ENCODE measurements around the gene SNN. TPM values are rescaled to one million over a fixed set of nuclear protein-coding genes. Genes with fewer than 3 reads are reported as not detected.

The SNN gene
- total RNA-seq, 1 experiment from 2014 or later: 12.6 TPM

- Histone ChIP-seq H3K9me3 (ENCODE audit: insufficient read depth, low read depth) (no peaks in the 10 kb centered on the region), H3K4me3 (no peak overlapping the region; the same call in 1 of the 2 replicates), H2AFZ (no peak overlapping the region), H3K27me3 (ENCODE audit: insufficient read depth, low read depth) (no peaks in the 10 kb centered on the region), H3K36me3 (ENCODE audit: low read depth) (no peaks in the 10 kb centered on the region), H3K4me2 (peak overlapping the region; percentile 53), H4K20me1 (ENCODE audit: insufficient read depth) (no peaks in the 10 kb centered on the region), H3K9me2 (ENCODE audit: insufficient read depth) (no peaks in the 10 kb centered on the region), H3K4me1 (replicated peaks; ENCODE audit: insufficient read depth) (peaks cover 49% of the 10 kb centered on the region), H3K27ac (peak overlapping the region; percentile 98), H3K79me2 (ENCODE audit: low read depth) (no peaks in the 10 kb centered on the region), H3F3A (ENCODE audit: insufficient read depth, low read depth) (peaks cover 25% of the 10 kb centered on the region)
- intact Hi-C loops (cut with micrococcal nuclease; ENCODE audit: unreplicated experiment): no loop called here
- TF ChIP-seq CTCF (conservative IDR thresholded peaks at IDR 0.05) (no peak), EZH2 (IDR thresholded peaks at IDR 0.05; ENCODE audit: low read depth) (no peak)
- ChIA-PET POLR2A (ENCODE audit: unreplicated experiment) (no interaction called here), CTCF (no interaction called here)
- BruUV-seq (replicated peaks): no TSS peak
- DNase-seq: no peak
These were observed 41.5 kb upstream of the SNN start for GRCh38 chr16:11626657-11627291.

GRCh38 chr16:11627292-11627663 lies 41.0 kb upstream of the SNN start:
- Histone ChIP-seq H3K27ac (peak overlapping the region; percentile 98), H3K79me2 (ENCODE audit: low read depth) (no peaks in the 10 kb centered on the region), H3K4me1 (replicated peaks; ENCODE audit: insufficient read depth) (peaks cover 49% of the 10 kb centered on the region), H2AFZ (no peak overlapping the region), H3F3A (ENCODE audit: insufficient read depth, low read depth) (peaks cover 25% of the 10 kb centered on the region), H3K9me2 (ENCODE audit: insufficient read depth) (no peaks in the 10 kb centered on the region), H3K4me2 (peak overlapping the region; percentile 53), H3K9me3 (ENCODE audit: insufficient read depth, low read depth) (no peaks in the 10 kb centered on the region), H4K20me1 (ENCODE audit: insufficient read depth) (no peaks in the 10 kb centered on the region), H3K4me3 (peak overlapping the region; percentile 26; the same call in 1 of the 2 replicates), H3K27me3 (ENCODE audit: insufficient read depth, low read depth) (no peaks in the 10 kb centered on the region), H3K36me3 (ENCODE audit: low read depth) (no peaks in the 10 kb centered on the region)
- BruUV-seq (replicated peaks): TSS peak; percentile 61
- TF ChIP-seq CTCF (conservative IDR thresholded peaks at IDR 0.05) (no peak), EZH2 (IDR thresholded peaks at IDR 0.05; ENCODE audit: low read depth) (no peak)
- ChIA-PET CTCF (no interaction called here), POLR2A (ENCODE audit: unreplicated experiment) (interaction anchor here (0.7 kb wide), 1 partner anchor 13 kb away, joined by 4 read pairs; no protein-coding TSS in a partner anchor)
- DNase-seq: no peak
- intact Hi-C loops (cut with micrococcal nuclease; ENCODE audit: unreplicated experiment): no loop called here

GRCh38 chr16:11627822-11628457 lies 40.3 kb upstream of the SNN start:
- POLR2A ChIA-PET (ENCODE audit: unreplicated experiment): interaction anchor here (0.6 to 1.0 kb wide), 7 partner anchors 9 to 290 kb away, joined by 3 to 12 read pairs (median 5); no protein-coding TSS in a partner anchor
- Histone ChIP-seq H3K9me2 (ENCODE audit: insufficient read depth) (no peaks in the 10 kb centered on the region), H3K36me3 (ENCODE audit: low read depth) (no peaks in the 10 kb centered on the region), H3K4me2 (peak overlapping the region; percentile 53), H3F3A (ENCODE audit: insufficient read depth, low read depth) (peaks cover 25% of the 10 kb centered on the region), H3K27ac (peak overlapping the region; percentile 98), H2AFZ (no peak overlapping the region), H3K4me3 (peak overlapping the region; percentile 26; the same call in 1 of the 2 replicates), H3K27me3 (ENCODE audit: insufficient read depth, low read depth) (no peaks in the 10 kb centered on the region), H3K9me3 (ENCODE audit: insufficient read depth, low read depth) (no peaks in the 10 kb centered on the region), H3K4me1 (replicated peaks; ENCODE audit: insufficient read depth) (peaks cover 49% of the 10 kb centered on the region), H3K79me2 (ENCODE audit: low read depth) (no peaks in the 10 kb centered on the region), H4K20me1 (ENCODE audit: insufficient read depth) (no peaks in the 10 kb centered on the region)
- intact Hi-C loops (cut with micrococcal nuclease; ENCODE audit: unreplicated experiment): loop anchor here (1.0 kb wide), 2 partner anchors 12 to 16 kb away; no protein-coding TSS in a partner anchor
- CTCF ChIA-PET: interaction anchor here (0.7 to 0.9 kb wide), 2 partner anchors 13 to 269 kb away, joined by 3 read pairs; no protein-coding TSS in a partner anchor
- no TSS peak for BruUV-seq (replicated peaks)
- no peak for TF ChIP-seq EZH2 (IDR thresholded peaks at IDR 0.05; ENCODE audit: low read depth)
- no peak for TF ChIP-seq CTCF (conservative IDR thresholded peaks at IDR 0.05)
- peak; percentile 93 to 99 for DNase-seq
